Limb (tissue), 2 donors: Measurements from ENCODE around the gene TCF12.
"Not testable (repeated sequence)": the region's sequence is repeated elsewhere in the genome, so short reads cannot be mapped to it uniquely, and the experiment has no call there.

Experiments used
- DNase-seq, 2 donors: peaks; one replicate each; pipeline ENCODE4 v3.0.0-alpha.2; 2016; ENCODE audit errors: extremely low spot score in 2 of 2

TCF12 gene

GRCh38 chr15:57090496-57090859 lies 172.0 kb downstream of the TCF12 start:
- no peak for DNase-seq

- DNase-seq: no peak
Measured at GRCh38 chr15:57091636-57092035, 173.2 kb downstream of the TCF12 start.

GRCh38 chr15:57092252-57092651 lies 173.8 kb downstream of the TCF12 start:
- DNase-seq: no peak

GRCh38 chr15:57094321-57095257 lies 176.1 kb downstream of the TCF12 start:
- DNase-seq: no peak

GRCh38 chr15:57095896-57096295 lies 177.5 kb downstream of the TCF12 start:
- no peak for DNase-seq

GRCh38 chr15:57097246-57097645 lies 178.8 kb downstream of the TCF12 start:
- DNase-seq: no peak

- not testable (repeated sequence) for DNase-seq
Measured at GRCh38 chr15:57097919-57098543, 179.6 kb downstream of the TCF12 start.

GRCh38 chr15:57098896-57099295 lies 180.5 kb downstream of the TCF12 start:
- DNase-seq: no peak

GRCh38 chr15:57100136-57100539 lies 181.7 kb downstream of the TCF12 start:
- no peak for DNase-seq

- no peak for DNase-seq
Measured at GRCh38 chr15:57102858-57103257, 184.4 kb downstream of the TCF12 start.

- DNase-seq: no peak
Measured at GRCh38 chr15:57108296-57108695, 189.9 kb downstream of the TCF12 start.

- DNase-seq: no peak
Measured at GRCh38 chr15:57109005-57109404, 190.6 kb downstream of the TCF12 start.

- DNase-seq: no peak
Measured at GRCh38 chr15:57111002-57111401, 192.6 kb downstream of the TCF12 start.

GRCh38 chr15:57112178-57112577 lies 193.7 kb downstream of the TCF12 start:
- peak; percentile 34 to 38 for DNase-seq

- no peak for DNase-seq
Measured at GRCh38 chr15:57114070-57114469, 195.6 kb downstream of the TCF12 start.

GRCh38 chr15:57118013-57118799 lies 199.8 kb downstream of the TCF12 start:
- DNase-seq: no peak

GRCh38 chr15:57122080-57122840 lies 203.8 kb downstream of the TCF12 start:
- DNase-seq: no peak

- no peak for DNase-seq
Measured at GRCh38 chr15:57124036-57124435, 205.6 kb downstream of the TCF12 start.

- DNase-seq: no peak
Measured at GRCh38 chr15:57129064-57129463, 210.6 kb downstream of the TCF12 start.

- DNase-seq: no peak
Measured at GRCh38 chr15:57130956-57131355, 212.5 kb downstream of the TCF12 start.
